Gastroesophageal sphincter (tissue), 4 donors: ENCODE results near the gene CYBC1. TPM values are rescaled to one million over a fixed set of nuclear protein-coding genes. Genes with fewer than 3 reads are reported as not detected.

Source experiments
- ATAC-seq: fragments of 150-250 bp; one replicate; pipeline ENCODE4 v1.9.1; 2016; ENCODE audit warnings: mild to moderate bottlenecking, moderate library complexity
- H3K27ac ChIP-seq, 4 donors: fragments of 200-600 bp; sonication (generic) in 3 of 4; 1 replicate in 3 of 4; 2 replicates in 1 of 4; pipeline ENCODE4 v1.5.1; 2016 to 2019
- H3K27me3 ChIP-seq: fragments of 200-600 bp; sonication (generic); one replicate; pipeline ENCODE4 v1.5.1; 2019
- H3K36me3 ChIP-seq, 2 donors: fragments of 200-600 bp; sonication (generic); one replicate each; pipeline ENCODE4 v1.5.1; 2019; ENCODE audit warnings: control low read depth in 1 of 2
- H3K4me1 ChIP-seq, 3 donors: fragments of 200-600 bp; sonication (generic); 1 replicate in 2 of 3; 2 replicates in 1 of 3; pipeline ENCODE4 v1.5.1; 2016 to 2019; ENCODE audit warnings: control low read depth in 2 of 3
- H3K4me3 ChIP-seq, 2 donors: fragments of 200-600 bp; sonication (generic); one replicate each; pipeline ENCODE4 v1.5.1; 2019; ENCODE audit warnings: mild to moderate bottlenecking in 1 of 2, moderate library complexity in 1 of 2
- H3K9me3 ChIP-seq, 3 donors: fragments of 200-600 bp; sonication (generic); one replicate each; pipeline ENCODE4 v1.5.1; 2017 to 2019; ENCODE audit warnings: control low read depth in 2 of 3
- CTCF ChIP-seq, 4 experiments: fragments of 200-600 bp in 2 of 4; fragments of 450-650 bp in 2 of 4; sonication (generic) in 1 of 4; IDR thresholded peaks; one replicate each; pipeline ENCODE4 v1.5.1; 2017 to 2019; ENCODE audit warnings: antibody characterized with exemption in 4 of 4, mild to moderate bottlenecking in 2 of 4, moderate library complexity in 2 of 4
- EP300 ChIP-seq: sonication (generic); formaldehyde crosslinking; IDR thresholded peaks from one replicate; pipeline ENCODE4 v1.6.1; 2017; ENCODE audit warnings: antibody characterized with exemption, mild to moderate bottlenecking
- POLR2A ChIP-seq, 2 donors: fragments of 450-650 bp; IDR thresholded peaks; one replicate each; pipeline ENCODE4 v1.6.1; 2017; ENCODE audit warnings: antibody characterized with exemption in 2 of 2, mild to moderate bottlenecking in 2 of 2, moderate library complexity in 1 of 2
- POLR2AphosphoS5 ChIP-seq: sonication (generic); formaldehyde crosslinking; IDR thresholded peaks from one replicate; pipeline ENCODE4 v1.6.1; 2017; ENCODE audit warnings: antibody characterized with exemption
- WGBS, 2 donors: methylation state at CpG; one replicate each; pipeline ENCODE4 v1.1.5; 2018; ENCODE audit warnings: low coverage in 1 of 2; 5-methylcytosine and 5-hydroxymethylcytosine counted together
- total RNA-seq, 4 donors: library from RNA; depleted of rRNA; stranded (reverse); fragments of >200 nt; gene quantifications; one replicate each; pipeline ENCODE4 v1.1.0, GENCODE V29; 2016

Gene CYBC1
- total RNA-seq, 4 donors from 2014 or later: 53.8 to 78.5 (median 59.4) TPM

- Histone ChIP-seq H3K9me3 (no peaks in the 10 kb centered on the region), H3K27me3 (no peaks in the 10 kb centered on the region), H3K36me3 (peaks cover 0 to 61% of the 10 kb centered on the region in 2 donors), H3K27ac (no peak overlapping the region), H3K4me1 (no peaks in the 10 kb centered on the region), H3K4me3 (no peak overlapping the region)
- no peak for TF ChIP-seq POLR2AphosphoS5
- no peak for TF ChIP-seq POLR2A (IDR thresholded peaks at IDR 0.05)
- TF ChIP-seq CTCF (IDR thresholded peaks at IDR 0.05): no peak
- TF ChIP-seq EP300: no peak
- ATAC-seq: no peak
- WGBS, 2 donors: 40% methylated on average over 1 of the region's 3 CpGs; no CpG with 5 or more reads in 1 of the 2 donors
Measured at GRCh38 chr17:82434216-82434565, 16.4 kb downstream of the CYBC1 start.

GRCh38 chr17:82433560-82434215, 16.9 kb downstream of the CYBC1 start:
- no peaks in the 10 kb centered on the region for H3K27me3 ChIP-seq
- H3K4me3 ChIP-seq: no peak overlapping the region
- H3K27ac ChIP-seq: no peak overlapping the region
- H3K36me3 ChIP-seq: peaks cover 0 to 61% of the 10 kb centered on the region in 2 donors
- no peak for ATAC-seq
- no peaks in the 10 kb centered on the region for H3K4me1 ChIP-seq
- no peaks in the 10 kb centered on the region for H3K9me3 ChIP-seq
- 91% methylated on average over 6 of the region's 32 CpGs; no CpG with 5 or more reads in 1 of the 2 donors for WGBS, 2 donors
- TF ChIP-seq EP300: no peak
- no peak for TF ChIP-seq CTCF (IDR thresholded peaks at IDR 0.05)

GRCh38 chr17:82432017-82432416, 18.5 kb downstream of the CYBC1 start:
- Histone ChIP-seq H3K27ac (no peak overlapping the region), H3K27me3 (no peaks in the 10 kb centered on the region), H3K4me3 (no peak overlapping the region), H3K9me3 (no peaks in the 10 kb centered on the region), H3K36me3 (peaks cover 0 to 60% of the 10 kb centered on the region in 2 donors), H3K4me1 (no peaks in the 10 kb centered on the region)
- ATAC-seq: no peak
- TF ChIP-seq CTCF (IDR thresholded peaks at IDR 0.05) (no peak), POLR2AphosphoS5 (no peak), EP300 (no peak), POLR2A (IDR thresholded peaks at IDR 0.05) (no peak)
- WGBS, 2 donors: 85 to 88% methylated on average over 2 to 7 of the region's 8 CpGs

DNA sequence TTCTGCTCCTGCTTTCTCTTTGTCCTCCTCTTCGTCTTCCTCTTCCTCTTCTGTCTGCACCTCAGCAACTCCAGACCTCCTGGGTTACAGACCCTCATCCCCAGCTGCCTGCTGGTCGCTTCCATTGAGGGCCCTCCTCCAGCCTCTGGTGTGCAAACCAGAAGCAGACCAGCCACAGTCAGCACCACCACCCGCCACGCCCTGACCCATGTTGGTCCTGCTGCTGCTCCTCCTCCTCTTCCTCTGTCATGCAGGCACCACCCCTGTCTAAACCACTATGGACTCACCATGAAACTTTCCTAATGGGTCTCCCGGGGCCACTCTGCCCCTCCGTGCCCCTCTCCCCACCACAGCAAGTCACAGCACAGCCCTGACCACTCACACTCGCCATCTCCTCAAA, 20.7 kb downstream of the CYBC1 start:
- Histone ChIP-seq H3K27me3 (no peaks in the 10 kb centered on the region), H3K36me3 (peaks cover 0 to 38% of the 10 kb centered on the region in 2 donors), H3K9me3 (no peaks in the 10 kb centered on the region), H3K4me1 (no peaks in the 10 kb centered on the region), H3K27ac (no peak overlapping the region), H3K4me3 (no peak overlapping the region)
- ATAC-seq: no peak
- 37% methylated on average over 3 of the region's 7 CpGs; no CpG with 5 or more reads in 1 of the 2 donors for WGBS, 2 donors
- TF ChIP-seq POLR2AphosphoS5 (no peak), CTCF (IDR thresholded peaks at IDR 0.05) (no peak), POLR2A (IDR thresholded peaks at IDR 0.05) (no peak), EP300 (no peak)

- ATAC-seq: no peak
- Histone ChIP-seq H3K36me3 (peaks cover 0 to 32% of the 10 kb centered on the region in 2 donors), H3K4me3 (no peak overlapping the region), H3K9me3 (no peaks in the 10 kb centered on the region), H3K4me1 (no peaks in the 10 kb centered on the region), H3K27me3 (no peaks in the 10 kb centered on the region), H3K27ac (no peak overlapping the region)
- WGBS, 2 donors: 100% methylated on average over 1 of the region's 3 CpGs
- no peak for TF ChIP-seq POLR2AphosphoS5
- no peak for TF ChIP-seq POLR2A (IDR thresholded peaks at IDR 0.05)
- TF ChIP-seq CTCF (IDR thresholded peaks at IDR 0.05): no peak
- no peak for TF ChIP-seq EP300
Measured at GRCh38 chr17:82428546-82428945, 22.0 kb downstream of the CYBC1 start.
